Measurements from ENCODE around the gene CCR6. TPM values are rescaled to one million over a fixed set of nuclear protein-coding genes. Genes with fewer than 3 reads are reported as not detected.

CCR6 gene
- 0.01 TPM in 1 of 2 replicates, not detected in the other for polyA plus RNA-seq (2011; rRNA removed)
- polyA plus RNA-seq (2012; cell fraction: cytosol; rRNA removed): 0.01 and 0.05 TPM in 2 replicates
- polyA plus RNA-seq (2012; cell fraction: nucleus; rRNA removed): not detected in 2 replicates
- polyA plus RNA-seq (2017; fragmentation: RNase III; extraction: RNeasy Plus Mini Kit Qiagen cat#74134 plus additional on column Dnase treatment): not detected in 3 replicates
- not detected in 2 replicates for polyA minus RNA-seq (2011; rRNA and poly(A)+ RNA removed)

GRCh38 chr6:167122827-167123657, at the start of gene CCR6:
Gene CCR6 (plus strand): TSS chr6:167123096. CDS start chr6:167136135, 13,039 bp downstream.
- WGBS (ENCODE audit: missing lambda C conversion rate): 55% methylated on average over 8 of the region's 8 CpGs
- no peak for DNase-seq (ENCODE audit: low read depth in 1 of 2, low spot score in 1 of 2)
- TF ChIP-seq CTCF (IDR thresholded peaks at IDR 0.05) (no peak), NR3C1 (IDR thresholded peaks at IDR 0.05) (no peak), MYC (IDR thresholded peaks at IDR 0.05; ENCODE audit: borderline replicate concordance, low read length) (no peak), RNF2 (IDR thresholded peaks at IDR 0.05; ENCODE audit: borderline replicate concordance, low read depth) (no peak), ZC3H11A (IDR thresholded peaks at IDR 0.05) (no peak), ZFP36 (IDR thresholded peaks at IDR 0.05; ENCODE audit: borderline replicate concordance, partially characterized antibody) (no peak), RARB (CRISPR knock-in tag; IDR thresholded peaks at IDR 0.05) (no peak), SREBF2 (IDR thresholded peaks at IDR 0.05) (no peak), HMGXB4 (CRISPR knock-in tag; IDR thresholded peaks at IDR 0.05; ENCODE audit: borderline replicate concordance) (no peak), NPAS2 (CRISPR knock-in tag; IDR thresholded peaks at IDR 0.05; ENCODE audit: borderline replicate concordance) (no peak), MAZ (IDR thresholded peaks at IDR 0.05; ENCODE audit: borderline replicate concordance, low read depth, low read length) (no peak), RAD21 (conservative IDR thresholded peaks at IDR 0.05 in 1 of 2, IDR thresholded peaks at IDR 0.05 in 1 of 2) (no peak), HES2 (IDR thresholded peaks at IDR 0.05) (no peak)
- Histone ChIP-seq H3K4me3 (no peak within 1 kb of the TSS), H3K4me2 (no peak within 1 kb of the TSS), H3K9me3 (no peaks in the 10 kb centered on the region), H3K4me1 (no peaks in the 10 kb centered on the region), H3K27ac (no peak within 1 kb of the TSS)
- no peak for ATAC-seq
- FAIRE-seq: no peak
- CTCF ChIA-PET: interaction anchor here (1.2 to 1.4 kb wide), 2 partner anchors 19 kb away, joined by 5 to 6 read pairs; no protein-coding TSS in a partner anchor
- POLR2A ChIA-PET: no interaction called here

- DNase-seq (ENCODE audit: low read depth in 1 of 2, low spot score in 1 of 2) (no peak), ATAC-seq (no peak), FAIRE-seq (no peak)
- CTCF ChIA-PET: no interaction called here
- Histone ChIP-seq H3K27ac (no peak overlapping the region), H3K9me3 (no peaks in the 10 kb centered on the region; the same call in 2 of the 3 replicates), H3K4me1 (no peaks in the 10 kb centered on the region), H3K4me3 (no peak overlapping the region), H3K4me2 (no peak overlapping the region)
- POLR2A ChIA-PET: no interaction called here
- TF ChIP-seq NPAS2 (CRISPR knock-in tag; IDR thresholded peaks at IDR 0.05; ENCODE audit: borderline replicate concordance): no peak
Observed at GRCh38 chr6:167073679-167074274, 49.1 kb upstream of the CCR6 start.

GRCh38 chr6:167077241-167077932, 45.5 kb upstream of the CCR6 start:
- FAIRE-seq (no peak), DNase-seq (ENCODE audit: low read depth in 1 of 2, low spot score in 1 of 2) (no peak), ATAC-seq (no peak)
- Histone ChIP-seq H3K4me3 (no peak overlapping the region), H3K27ac (no peak overlapping the region), H3K4me2 (no peak overlapping the region), H3K4me1 (no peaks in the 10 kb centered on the region), H3K9me3 (no peaks in the 10 kb centered on the region; the same call in 2 of the 3 replicates)
- 67% methylated on average over 15 of the region's 15 CpGs for WGBS (ENCODE audit: missing lambda C conversion rate)
- ChIA-PET POLR2A (no interaction called here), CTCF (interaction anchor here (0.6 kb wide), 1 partner anchor 353 kb away, joined by 3 read pairs; no protein-coding TSS in a partner anchor)
- TF ChIP-seq ZSCAN20 (CRISPR knock-in tag; IDR thresholded peaks at IDR 0.05): no peak
- no peak for TF ChIP-seq FOXS1 (CRISPR knock-in tag; IDR thresholded peaks at IDR 0.05)
- no peak for TF ChIP-seq NFE2L2 (conservative IDR thresholded peaks at IDR 0.05; ENCODE audit: low read length)
- no peak for TF ChIP-seq SREBF2 (IDR thresholded peaks at IDR 0.05)
- TF ChIP-seq RAD21 (conservative IDR thresholded peaks at IDR 0.05 in 1 of 2, IDR thresholded peaks at IDR 0.05 in 1 of 2): no peak
- no peak for TF ChIP-seq NR3C1 (IDR thresholded peaks at IDR 0.05)
- TF ChIP-seq ZC3H11A (IDR thresholded peaks at IDR 0.05): no peak
- no peak for TF ChIP-seq CTCF (IDR thresholded peaks at IDR 0.05)
- TF ChIP-seq RCOR1 (IDR thresholded peaks at IDR 0.05; ENCODE audit: low read depth, low read length): no peak
- no peak for TF ChIP-seq CBX8 (IDR thresholded peaks at IDR 0.05)
- TF ChIP-seq HOXB13 (CRISPR knock-in tag; IDR thresholded peaks at IDR 0.05; ENCODE audit: low read depth): no peak
- TF ChIP-seq POLR2AphosphoS2 (conservative IDR thresholded peaks at IDR 0.05; ENCODE audit: low read length): no peak
- no peak for TF ChIP-seq GATA3 (IDR thresholded peaks at IDR 0.05; ENCODE audit: borderline replicate concordance)
